AG09309 (cell line): ENCODE results near the gene LTK.
A peak's percentile ranks its signal among the peaks of the same experiment; 100 is the strongest.

ENCODE experiments used
- DNase-seq: peaks from one replicate; pipeline ENCODE4 v3.0.0-alpha.2; 2010; ENCODE audit warnings: low read depth
- H3K4me3 ChIP-seq: 2 replicates; pipeline ENCODE4 v1.5.1; 2011; ENCODE audit warnings: mild to moderate bottlenecking, low read depth, low read length, moderate library complexity; ENCODE audit not compliant: control insufficient read depth
- CTCF ChIP-seq: IDR thresholded peaks from 2 replicates; pipeline ENCODE4 v1.5.1; 2011; ENCODE audit warnings: mild to moderate bottlenecking, low read depth, low read length, inconsistent platforms; ENCODE audit not compliant: insufficient read depth, control insufficient read depth; ENCODE audit errors: missing control alignments

The LTK gene

DNA sequence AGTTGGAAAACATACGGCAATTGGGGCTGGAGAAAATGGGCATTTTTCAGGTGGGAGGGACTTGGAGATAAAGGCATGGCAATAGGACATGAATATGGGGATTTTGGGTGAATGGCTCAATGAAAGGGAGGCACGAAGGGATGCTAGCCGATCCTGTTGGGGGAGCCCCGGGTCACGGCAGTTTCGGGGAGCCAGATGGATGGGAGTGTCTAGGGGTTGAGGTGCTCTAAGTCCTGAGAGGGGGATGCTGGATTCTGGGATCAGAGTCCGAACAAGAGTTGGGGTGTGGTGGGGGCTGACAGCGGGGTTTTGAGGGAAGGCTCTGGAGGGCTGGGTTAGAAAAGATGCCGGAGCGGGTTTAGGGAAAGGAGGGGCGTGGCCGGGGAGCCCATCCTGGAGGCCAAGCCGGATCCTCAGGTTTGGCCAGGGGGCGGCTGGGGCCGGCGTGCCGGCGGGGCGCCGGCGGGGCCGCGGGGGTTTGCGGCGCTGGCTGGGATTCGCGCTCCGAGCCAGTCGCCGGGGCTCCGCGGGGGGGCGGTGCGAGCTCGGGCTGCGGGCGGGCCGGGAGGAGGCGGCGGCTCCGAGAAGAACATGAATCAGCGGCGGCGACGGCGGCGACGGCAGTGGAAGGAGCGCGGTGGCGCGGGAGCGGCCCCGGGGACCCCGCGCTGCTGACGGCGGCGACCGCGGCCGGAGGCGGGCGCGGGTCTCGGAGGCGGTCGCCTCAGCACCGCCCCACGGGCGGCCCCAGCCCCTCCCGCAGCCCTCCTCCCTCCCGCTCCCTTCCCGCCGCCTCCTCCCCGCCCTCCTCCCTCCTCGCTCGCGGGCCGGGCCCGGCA lies 45.0 kb upstream of the LTK start, which contains the start of gene TYRO3:
TYRO3 (plus strand) TSS at position 813 of the 839 bp plus-strand sequence. CDS start 46 bp downstream, outside the sequence.
- DNase-seq = no peak

DNA sequence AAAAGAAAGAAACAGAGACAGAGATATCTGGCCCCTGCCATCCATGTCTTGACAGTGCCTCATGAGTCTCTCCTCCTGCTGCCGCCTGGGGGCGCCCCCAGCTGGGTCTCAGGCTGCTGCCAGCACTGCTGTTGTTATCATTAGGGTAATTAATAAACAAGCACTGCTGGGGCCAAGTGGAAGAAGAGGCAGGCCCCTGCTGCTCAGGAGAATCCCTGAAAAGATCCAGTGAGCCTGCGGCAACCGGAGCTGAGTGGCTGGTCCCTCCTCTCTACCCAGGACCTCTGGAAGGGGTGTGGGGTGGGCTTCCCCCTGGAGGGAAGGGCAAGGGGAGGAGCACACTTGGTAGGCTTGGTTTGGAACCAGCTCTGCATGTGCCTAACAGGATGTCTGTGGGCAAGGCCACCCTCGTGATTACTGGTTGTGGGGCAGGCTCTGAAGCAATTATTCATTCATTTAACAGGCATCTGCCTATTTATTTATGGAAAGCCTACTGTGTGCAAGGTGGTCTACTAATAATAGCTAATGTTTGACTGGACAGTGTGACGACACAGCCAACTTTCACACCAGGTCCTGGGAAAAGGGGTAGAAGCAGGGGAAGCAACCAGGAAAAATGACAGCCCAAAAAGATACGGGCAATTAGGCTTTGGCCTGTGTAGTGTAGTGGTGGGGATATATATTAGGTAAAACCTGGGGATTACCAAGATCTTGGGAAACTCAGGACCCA lies 44.2 kb upstream of the LTK start:
- TF ChIP-seq CTCF = peak; percentile 88
- peak overlapping the region; percentile 72 for H3K4me3 ChIP-seq
- DNase-seq = no peak

More for the DNA sequence above, 45.0 kb upstream of the LTK start, which contains the start of gene TYRO3:
- no peak for TF ChIP-seq CTCF
- H3K4me3 ChIP-seq = peak within 1 kb of the TSS; percentile 72

- no peak overlapping the region for H3K4me3 ChIP-seq
- DNase-seq = no peak
- TF ChIP-seq CTCF = no peak
Measured at GRCh38 chr15:41556677-41557076, 43.0 kb upstream of the LTK start.

GRCh38 chr15:41554915-41555314 lies 41.3 kb upstream of the LTK start:
- H3K4me3 ChIP-seq = no peak overlapping the region
- DNase-seq = no peak
- TF ChIP-seq CTCF = no peak

DNA sequence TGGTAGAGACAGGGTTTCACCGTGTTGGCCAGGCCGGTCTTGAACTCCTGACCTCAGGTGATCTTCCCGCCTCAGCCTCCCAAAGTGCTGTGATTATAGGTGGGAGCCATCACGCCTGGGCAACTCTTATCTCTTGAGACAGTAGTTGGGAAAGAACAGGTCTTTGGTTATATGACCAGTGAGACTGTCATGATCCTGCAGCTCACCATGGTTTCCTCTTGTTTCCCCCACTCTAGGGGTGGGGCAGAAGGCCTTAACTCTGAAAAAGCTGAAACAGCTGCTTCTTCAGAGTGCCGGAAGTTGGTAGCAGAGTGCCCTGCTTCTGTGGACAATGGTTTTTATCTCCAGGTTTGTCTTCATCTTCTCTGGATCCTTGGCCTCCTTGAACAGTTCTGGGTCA lies 40.7 kb upstream of the LTK start:
- no peak overlapping the region for H3K4me3 ChIP-seq
- DNase-seq = no peak
- TF ChIP-seq CTCF = no peak

GRCh38 chr15:41553731-41554130 lies 40.1 kb upstream of the LTK start:
- no peak for DNase-seq
- no peak overlapping the region for H3K4me3 ChIP-seq
- no peak for TF ChIP-seq CTCF
